Fibroblast of villous mesenchyme (primary cell): ENCODE measurements around the gene ICE2. TPM values are rescaled to one million over a fixed set of nuclear protein-coding genes. Genes with fewer than 3 reads are reported as not detected.

Source experiments
- small RNA-seq: library from RNA; depleted of rRNA; stranded (forward); fragments of <200 nt; gene quantifications from one replicate; pipeline ENCODE3, GENCODE V24; 2012
- total RNA-seq: library from RNA; depleted of rRNA; stranded (reverse); fragments of >200 nt; gene quantifications from 2 replicates; pipeline ENCODE4 v1.2.3, GENCODE V29; 2012

Gene ICE2
- total RNA-seq, 1 donor, result 31.1 TPM

Small RNA genes lying within 50 kb of the gene (small RNA-seq; reads per million reads assigned to genes)
- gene AC087385.3, result not detected

Other genes starting within 250 kb of the ICE2 start
- 2,870 and 3,211 TPM in 2 replicates for gene ANXA2, start 81.2 kb downstream of the ICE2 start, total RNA-seq